Fibroblast of skin of right biceps (primary cell): Measurements from ENCODE around the gene ASB13.
"Not testable (repeated sequence)": the region's sequence is repeated elsewhere in the genome, so short reads cannot be mapped to it uniquely, and the experiment has no call there.

ENCODE experiments used
- DNase-seq: peaks from one replicate; pipeline ENCODE4 v3.0.0-alpha.2; 2013

The ASB13 gene

GRCh38 chr10:5623081-5623748, 43.2 kb downstream of the ASB13 start:
- DNase-seq = peak; percentile 89

GRCh38 chr10:5622186-5622960, 44.0 kb downstream of the ASB13 start:
- peak; percentile 82 for DNase-seq

- DNase-seq = not testable (repeated sequence)
Measured at GRCh38 chr10:5621371-5621770, 45.0 kb downstream of the ASB13 start.

- no peak for DNase-seq
Measured at GRCh38 chr10:5620966-5621365, 45.4 kb downstream of the ASB13 start.

GRCh38 chr10:5620223-5620721, 46.1 kb downstream of the ASB13 start:
- DNase-seq = no peak

GRCh38 chr10:5619362-5620211, 46.8 kb downstream of the ASB13 start:
- peak; percentile 86 for DNase-seq

- DNase-seq = no peak
Measured at GRCh38 chr10:5618829-5619228, 47.6 kb downstream of the ASB13 start.

GRCh38 chr10:5618042-5618441, 48.4 kb downstream of the ASB13 start:
- no peak for DNase-seq

- no peak for DNase-seq
Measured at GRCh38 chr10:5617521-5617920, 48.9 kb downstream of the ASB13 start.

- no peak for DNase-seq
Measured at GRCh38 chr10:5616836-5617235, 49.6 kb downstream of the ASB13 start.

GRCh38 chr10:5616046-5616445, 50.3 kb downstream of the ASB13 start:
- no peak for DNase-seq

GRCh38 chr10:5615316-5615715, 51.1 kb downstream of the ASB13 start:
- DNase-seq = peak; percentile 56

GRCh38 chr10:5614155-5614721, 52.2 kb downstream of the ASB13 start:
- DNase-seq = peak; percentile 88

GRCh38 chr10:5613481-5614154, 52.8 kb downstream of the ASB13 start:
- no peak for DNase-seq

- DNase-seq = no peak
Measured at GRCh38 chr10:5611899-5612680, 54.3 kb downstream of the ASB13 start.

- peak; percentile 53 for DNase-seq
Measured at GRCh38 chr10:5609952-5610616, 56.3 kb downstream of the ASB13 start.

GRCh38 chr10:5608608-5609220, 57.7 kb downstream of the ASB13 start:
- no peak for DNase-seq

GRCh38 chr10:5607594-5607993, 58.8 kb downstream of the ASB13 start:
- no peak for DNase-seq

- no peak for DNase-seq
Measured at GRCh38 chr10:5606864-5607263, 59.5 kb downstream of the ASB13 start.

- DNase-seq = no peak
Measured at GRCh38 chr10:5606321-5606720, 60.1 kb downstream of the ASB13 start.
